Muscle of arm (tissue), 14 donors: ENCODE measurements around the gene BMX. TPM values are rescaled to one million over a fixed set of nuclear protein-coding genes. Genes with fewer than 3 reads are reported as not detected.

ENCODE experiments used
- DNase-seq: peaks from one replicate; pipeline ENCODE4 v3.0.0-alpha.2; 2013
- long read RNA-seq, 11 donors: transcript quantifications; one replicate each; lab custom pipeline, GENCODE V29; 2026
- polyA plus RNA-seq, 12 donors: library from polyadenylated mRNA; unstranded; fragments of 120-200 nt; gene quantifications; one replicate each; pipeline ENCODE4 v1.2.1, GENCODE V29; 2013; ENCODE audit not compliant: insufficient read length in 12 of 12

Gene BMX
- polyA plus RNA-seq: 1 to 10 TPM in 10 of 12 donors, not detected in 2; 1.4 to 5.6 (median 2.4) TPM
- long read RNA-seq, donor 1: 0 reads
- long read RNA-seq, donor 2: 0 reads
- long read RNA-seq, donor 3: 0 reads
- long read RNA-seq, donor 4: 0 reads
- long read RNA-seq, donor 5: 0 reads
- long read RNA-seq, donor 6: 0 reads
- long read RNA-seq, donor 7: 0 reads
- long read RNA-seq, donor 8: 0 reads
- long read RNA-seq, donor 9: 0 reads
- long read RNA-seq, donor 10, partial matches to known transcripts: 0 of 1 reads
- long read RNA-seq, donor 10, other reads (novel, unspliced or antisense): 0 of 1 reads
- long read RNA-seq, donor 11: 0 reads

GRCh38 chrX:15500497-15500966 is at the start of gene BMX:
Gene BMX (plus strand): TSS chrX:15500807. CDS start chrX:15508354, 7,547 bp downstream.
- peak; percentile 50 for DNase-seq

GRCh38 chrX:15451913-15452312 is 48.7 kb upstream of the BMX start:
- DNase-seq: no peak

- DNase-seq: no peak
These were observed 35.9 kb upstream of the BMX start for GRCh38 chrX:15464704-15465103.

- DNase-seq: peak; percentile 13
These were observed 35.3 kb upstream of the BMX start for GRCh38 chrX:15465347-15465746.

GRCh38 chrX:15465896-15466651 is 34.5 kb upstream of the BMX start:
- DNase-seq: no peak

- peak; percentile 34 for DNase-seq
These were observed 32.6 kb upstream of the BMX start for GRCh38 chrX:15468036-15468435.

GRCh38 chrX:15469613-15470012 is 31.0 kb upstream of the BMX start:
- no peak for DNase-seq

GRCh38 chrX:15471028-15471427 is 29.6 kb upstream of the BMX start:
- peak; percentile 57 for DNase-seq

- DNase-seq: no peak
These were observed 28.1 kb upstream of the BMX start for GRCh38 chrX:15472531-15472930.

GRCh38 chrX:15474028-15474427 is 26.6 kb upstream of the BMX start:
- no peak for DNase-seq

GRCh38 chrX:15475021-15475420 is 25.6 kb upstream of the BMX start:
- DNase-seq: no peak

- no peak for DNase-seq
These were observed 25.1 kb upstream of the BMX start for GRCh38 chrX:15475486-15475885.

- no peak for DNase-seq
These were observed 16.7 kb upstream of the BMX start for GRCh38 chrX:15483891-15484290.

GRCh38 chrX:15492469-15492868 is 8.1 kb upstream of the BMX start:
- no peak for DNase-seq

GRCh38 chrX:15493118-15493962 is 7.3 kb upstream of the BMX start, which contains the start of gene PIR:
Gene PIR (minus strand): TSS chrX:15493333. CDS start chrX:15491257, 2,076 bp downstream.
- peak; percentile 68 for DNase-seq

GRCh38 chrX:15495801-15496200 is 4.8 kb upstream of the BMX start:
- DNase-seq: no peak

- DNase-seq: no peak
These were observed 3.8 kb upstream of the BMX start for GRCh38 chrX:15496824-15497223.

GRCh38 chrX:15497865-15498264 is 2.7 kb upstream of the BMX start:
- DNase-seq: no peak

GRCh38 chrX:15498741-15499140 is 1.9 kb upstream of the BMX start:
- DNase-seq: no peak

GRCh38 chrX:15499976-15500375 is 631 bp upstream of the BMX start:
- DNase-seq: peak; percentile 22

- DNase-seq: no peak
These were observed 899 bp downstream of the BMX start for GRCh38 chrX:15501506-15501905.

GRCh38 chrX:15504661-15505060 is 4.1 kb downstream of the BMX start:
- DNase-seq: no peak
